DMS114 treated with DMSO at 0.1 percent for 48 hours (cell line): ENCODE data around the gene AQP12B.

ENCODE experiments used
- DNase-seq: peaks from one replicate; lab custom pipeline; 2025; ENCODE audit not compliant: unreplicated experiment; lab: John Stamatoyannopoulos, UW

AQP12B gene

GRCh38 chr2:240718896-240719490, 36.3 kb upstream of the AQP12B start:
- DNase-seq: no peak

GRCh38 chr2:240717681-240718581, 35.2 kb upstream of the AQP12B start:
- DNase-seq: no peak

- no peak for DNase-seq
Measured at GRCh38 chr2:240717181-240717641, 34.5 kb upstream of the AQP12B start.

- no peak for DNase-seq
Measured at GRCh38 chr2:240716130-240716798, 33.6 kb upstream of the AQP12B start.

GRCh38 chr2:240714747-240715725, 32.4 kb upstream of the AQP12B start:
- DNase-seq: no peak

- DNase-seq: no peak
Measured at GRCh38 chr2:240713928-240714746, 31.5 kb upstream of the AQP12B start.

GRCh38 chr2:240713071-240713927, 30.6 kb upstream of the AQP12B start:
- DNase-seq: no peak

GRCh38 chr2:240712121-240712520, 29.4 kb upstream of the AQP12B start:
- DNase-seq: no peak

GRCh38 chr2:240711701-240712100, 29.0 kb upstream of the AQP12B start:
- no peak for DNase-seq

- no peak for DNase-seq
Measured at GRCh38 chr2:240711296-240711695, 28.6 kb upstream of the AQP12B start.

GRCh38 chr2:240708457-240708856, 25.8 kb upstream of the AQP12B start:
- no peak for DNase-seq

GRCh38 chr2:240707821-240708220, 25.1 kb upstream of the AQP12B start:
- DNase-seq: no peak

- DNase-seq: no peak
Measured at GRCh38 chr2:240707043-240707756, 24.5 kb upstream of the AQP12B start.

GRCh38 chr2:240705204-240705791, 22.6 kb upstream of the AQP12B start:
- no peak for DNase-seq

- DNase-seq: no peak
Measured at GRCh38 chr2:240704651-240705050, 22.0 kb upstream of the AQP12B start.

GRCh38 chr2:240703417-240704341, 21.0 kb upstream of the AQP12B start:
- DNase-seq: no peak

- DNase-seq: no peak
Measured at GRCh38 chr2:240702640-240703011, 19.9 kb upstream of the AQP12B start.
